K562 (cell line): ENCODE results near the gene PGM3. TPM values are rescaled to one million over a fixed set of nuclear protein-coding genes. Genes with fewer than 3 reads are reported as not detected.

Experiments
- ARID1B ChIP-seq: fragments of 450-650 bp; IDR thresholded peaks from 2 replicates; pipeline ENCODE4 v1.6.1; 2016; ENCODE audit warnings: antibody characterized with exemption, mild to moderate bottlenecking, inconsistent platforms
- ASH1L ChIP-seq: fragments of 450-650 bp; IDR thresholded peaks from 2 replicates; pipeline ENCODE4 v1.6.1; 2018; ENCODE audit warnings: borderline replicate concordance, mild to moderate bottlenecking, low read depth; ENCODE audit not compliant: partially characterized antibody
- BRCA1 ChIP-seq, 2 experiments: fragments of 450-650 bp in 1 of 2; sonication (generic) in 1 of 2; formaldehyde crosslinking in 1 of 2; IDR thresholded peaks; 2 replicates each; pipeline versions ENCODE4 v1.5.0 to v1.6.1; 2017 to 2020; ENCODE audit warnings: mild to moderate bottlenecking in 1 of 2, missing genetic modification reagents in 1 of 2
- BRD9 ChIP-seq: fragments of 450-650 bp; IDR thresholded peaks from 2 replicates; pipeline ENCODE4 v1.6.1; 2018; ENCODE audit warnings: low read depth; ENCODE audit not compliant: partially characterized antibody
- CBX5 ChIP-seq: IDR thresholded peaks from 2 replicates; pipeline ENCODE4 v1.6.1; 2014; ENCODE audit warnings: low read depth, borderline replicate concordance
- CHD1 ChIP-seq: fragments of 200-600 bp; sonication (generic); IDR thresholded peaks from one replicate; pipeline ENCODE4 v1.6.1; 2012; ENCODE audit warnings: mild to moderate bottlenecking, moderate library complexity, low read length, inconsistent platforms
- CREBBP ChIP-seq: IDR thresholded peaks from one replicate; pipeline ENCODE4 v1.6.1; 2012; ENCODE audit warnings: low read depth, mild to moderate bottlenecking, control low read depth, inconsistent platforms, low read length
- CREM ChIP-seq: IDR thresholded peaks from 2 replicates; pipeline ENCODE4 v1.6.1; 2014; ENCODE audit warnings: antibody characterized with exemption, low read depth
- DPF2 ChIP-seq: fragments of 450-650 bp; IDR thresholded peaks from 2 replicates; pipeline ENCODE4 v1.6.1; 2016
- FUS ChIP-seq: fragments of 200-400 bp; formaldehyde crosslinking; optimal IDR thresholded peaks from 2 replicates; pipeline ENCODE3; 2017; ENCODE audit warnings: low read depth, low read length
- GTF2E2 ChIP-seq: fragments of 200-800 bp; sonication (Bioruptor generic); IDR thresholded peaks from 2 replicates; pipeline ENCODE4 v1.6.1; 2016; ENCODE audit warnings: missing genetic modification characterization, missing compliant biosample characterization
- HDAC3 ChIP-seq: fragments of 450-650 bp; IDR thresholded peaks from 2 replicates; pipeline ENCODE4 v1.6.1; 2018; ENCODE audit warnings: borderline replicate concordance, mild to moderate bottlenecking, moderate library complexity; ENCODE audit not compliant: partially characterized antibody
- HDGF ChIP-seq: fragments of 450-650 bp; IDR thresholded peaks from 2 replicates; pipeline ENCODE4 v1.6.1; 2016
- HNRNPH1 ChIP-seq: fragments of 200-400 bp; formaldehyde crosslinking; optimal IDR thresholded peaks from 2 replicates; pipeline ENCODE3; 2017; ENCODE audit warnings: low read depth, mild to moderate bottlenecking, low read length, moderate library complexity
- KLF10 ChIP-seq: fragments of 250-450 bp; sonication (Bioruptor Pico); IDR thresholded peaks from 2 replicates; pipeline ENCODE4 v1.6.1; 2021; ENCODE audit warnings: matching md5 sums
- NEUROD1 ChIP-seq: fragments of 150-350 bp; IDR thresholded peaks from 2 replicates; pipeline ENCODE4 v1.6.1; 2014; ENCODE audit warnings: borderline replicate concordance, low read length, low read depth; ENCODE audit not compliant: partially characterized antibody
- NFATC3 ChIP-seq: fragments of 450-650 bp; IDR thresholded peaks from 2 replicates; pipeline ENCODE4 v1.6.1; 2017; ENCODE audit warnings: mild to moderate bottlenecking
- SIN3A ChIP-seq, 2 experiments: fragments of 150-350 bp in 1 of 2; IDR thresholded peaks; 2 replicates each; pipeline ENCODE4 v1.6.1; 2011 to 2016; ENCODE audit warnings: borderline replicate concordance in 2 of 2, low read depth in 2 of 2, low read length in 2 of 2, mild to moderate bottlenecking in 2 of 2, moderate library complexity in 2 of 2; ENCODE audit not compliant: control insufficient read depth in 1 of 2
- SLC30A9 ChIP-seq: fragments of 250-450 bp; sonication (Bioruptor Pico); IDR thresholded peaks from 2 replicates; pipeline ENCODE4 v1.8.0; 2022; ENCODE audit warnings: mild to moderate bottlenecking, moderate library complexity
- SMAD4 ChIP-seq: fragments of 250-450 bp; sonication (Bioruptor Pico); conservative IDR thresholded peaks from 2 replicates; pipeline ENCODE4 v1.8.0; 2021; ENCODE audit warnings: inconsistent platforms, mild to moderate bottlenecking, moderate library complexity
- TAF9B ChIP-seq: fragments of 450-650 bp; IDR thresholded peaks from 2 replicates; pipeline ENCODE4 v1.6.1; 2018; ENCODE audit warnings: mild to moderate bottlenecking; ENCODE audit not compliant: partially characterized antibody
- TEAD4 ChIP-seq, 2 experiments: sonication (generic) in 1 of 2; formaldehyde crosslinking in 1 of 2; IDR thresholded peaks; 2 replicates each; pipeline versions ENCODE4 v1.6.1 to v1.8.0; 2012 to 2022; ENCODE audit warnings: borderline replicate concordance in 1 of 2, inconsistent platforms in 1 of 2, low read length in 1 of 2, mild to moderate bottlenecking in 1 of 2, missing genetic modification reagents in 1 of 2
- THRA ChIP-seq: fragments of 450-650 bp; IDR thresholded peaks from 2 replicates; pipeline ENCODE4 v1.6.1; 2017; ENCODE audit warnings: mild to moderate bottlenecking, moderate library complexity
- ZNF41 ChIP-seq: fragments of 250-450 bp; sonication (Bioruptor Pico); conservative IDR thresholded peaks from 2 replicates; pipeline ENCODE4 v1.4.0; 2020; ENCODE audit warnings: mild to moderate bottlenecking
- ZNF449 ChIP-seq: fragments of 250-450 bp; sonication (Bioruptor Pico); IDR thresholded peaks from 2 replicates; pipeline ENCODE4 v1.8.0; 2022; ENCODE audit warnings: moderate library complexity, mild to moderate bottlenecking, inconsistent platforms
- ZNF644 ChIP-seq: fragments of 200-800 bp; sonication (Bioruptor generic); IDR thresholded peaks from 2 replicates; pipeline ENCODE4 v1.6.1; 2016; ENCODE audit warnings: low read depth, missing genetic modification characterization, missing compliant biosample characterization
- polyA plus RNA-seq, 8 experiments: library from polyadenylated mRNA; depleted of rRNA in 4 of 8; stranded (reverse) in 5 of 8; unstranded in 3 of 8; fragments of >200 nt; fragmentation: Nextera tagmentation in 2 of 8; fragmentation: Illumina TruSeq in 1 of 8; extraction: Ambion mirVana in 2 of 8; extraction: Trizol in 1 of 8; gene quantifications; 2 replicates each; pipeline versions ENCODE4 v1.2.1 to v1.2.3, GENCODE V29; 2011 to 2014; ENCODE audit warnings: inconsistent platforms in 1 of 8, missing spikeins in 1 of 8
- total RNA-seq, 7 experiments: library from RNA; depleted of rRNA in 6 of 7; stranded (reverse); fragments of >200 nt in 6 of 7; fragmentation: Illumina TruSeq in 2 of 7; extraction: Trizol in 2 of 7; gene quantifications; 2 replicates each; pipeline versions ENCODE4 v1.2.1 to v1.2.3, GENCODE V29; 2011 to 2021; ENCODE audit warnings: low replicate concordance in 1 of 7
- TF ChIP-seq, protein P1 (sequence below): fragments of 250-450 bp; sonication (Bioruptor Pico); IDR thresholded peaks from 2 replicates; pipeline ENCODE4 v1.5.0; 2022; ENCODE audit warnings: mild to moderate bottlenecking

PGM3 gene
- total and polyA plus RNA-seq, 9 of the 15 experiments (the other 6 are each of a cell fraction or from before 2014, with no cell fraction given): 19.1 to 107 (median 50.5) TPM

DNA sequence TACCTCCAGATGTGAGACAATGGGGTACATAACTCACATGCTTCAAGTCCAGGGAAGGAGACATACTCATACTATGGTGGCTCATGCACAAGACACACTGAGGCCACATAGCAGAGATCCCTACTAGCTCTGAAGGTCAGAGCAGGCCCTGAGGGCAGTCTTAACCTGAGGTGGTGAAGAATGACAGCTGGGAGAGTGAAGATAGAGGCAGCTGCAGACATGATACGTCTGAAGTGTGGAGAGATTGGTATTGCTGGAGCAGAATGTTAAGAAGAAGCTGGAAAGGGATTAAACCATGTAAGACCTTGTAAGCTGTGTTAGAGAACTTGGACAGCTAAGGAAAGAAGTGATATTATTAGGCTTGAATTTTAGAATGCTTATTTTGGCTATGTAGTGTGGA lies 32.9 kb downstream of the PGM3 start (continued):
- TF ChIP-seq BRCA1 (IDR thresholded peaks at IDR 0.05) (no peak), BRCA1 (CRISPR knock-in tag; IDR thresholded peaks at IDR 0.05) (no peak), NFATC3 (no peak), NEUROD1 (no peak), FUS (no peak), ARID1B (peak; percentile 94), ZNF449 (CRISPR knock-in tag) (no peak), ASH1L (no peak), GTF2E2 (tag) (no peak), TEAD4 (IDR thresholded peaks at IDR 0.05; ENCODE audit: low read length) (peak; percentile 91), TEAD4 (CRISPR knock-in tag; IDR thresholded peaks at IDR 0.05; ENCODE audit: borderline replicate concordance) (no peak), DPF2 (peak; percentile 92), TAF9B (no peak), KLF10 (CRISPR knock-in tag) (no peak), CBX5 (no peak), CREM (no peak), THRA (no peak), HDGF (0 out of 2 replicates have a peak, but pooled peaks have one; percentile 30), HNRNPH1 (no peak), ZNF644 (tag) (no peak), SMAD4 (peak; percentile 27; the same call in 1 of the 2 replicates), ZNF41 (CRISPR knock-in tag) (no peak), HDAC3 (no peak), SLC30A9 (CRISPR knock-in tag) (no peak), BRD9 (no peak), SIN3A (IDR thresholded peaks at IDR 0.05; ENCODE audit: borderline replicate concordance in 2 of 2, control insufficient read depth in 1 of 2, low read depth in 2 of 2, low read length in 2 of 2) (no peak), CHD1 (no peak), CREBBP (no peak)
- TF ChIP-seq, protein P1, sequence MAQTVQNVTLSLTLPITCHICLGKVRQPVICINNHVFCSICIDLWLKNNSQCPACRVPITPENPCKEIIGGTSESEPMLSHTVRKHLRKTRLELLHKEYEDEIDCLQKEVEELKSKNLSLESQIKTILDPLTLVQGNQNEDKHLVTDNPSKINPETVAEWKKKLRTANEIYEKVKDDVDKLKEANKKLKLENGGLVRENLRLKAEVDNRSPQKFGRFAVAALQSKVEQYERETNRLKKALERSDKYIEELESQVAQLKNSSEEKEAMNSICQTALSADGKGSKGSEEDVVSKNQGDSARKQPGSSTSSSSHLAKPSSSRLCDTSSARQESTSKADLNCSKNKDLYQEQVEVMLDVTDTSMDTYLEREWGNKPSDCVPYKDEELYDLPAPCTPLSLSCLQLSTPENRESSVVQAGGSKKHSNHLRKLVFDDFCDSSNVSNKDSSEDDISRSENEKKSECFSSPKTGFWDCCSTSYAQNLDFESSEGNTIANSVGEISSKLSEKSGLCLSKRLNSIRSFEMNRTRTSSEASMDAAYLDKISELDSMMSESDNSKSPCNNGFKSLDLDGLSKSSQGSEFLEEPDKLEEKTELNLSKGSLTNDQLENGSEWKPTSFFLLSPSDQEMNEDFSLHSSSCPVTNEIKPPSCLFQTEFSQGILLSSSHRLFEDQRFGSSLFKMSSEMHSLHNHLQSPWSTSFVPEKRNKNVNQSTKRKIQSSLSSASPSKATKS (CRISPR knock-in tag): no peak
